Effector memory CD8-positive, alpha-beta T cell (primary cell): ENCODE results near the gene TMPRSS2.
A peak's percentile ranks its signal among the peaks of the same experiment; 100 is the strongest.
"Not testable (repeated sequence)": the region's sequence is repeated elsewhere in the genome, so short reads cannot be mapped to it uniquely, and the experiment has no call there.

Experiments
- ATAC-seq: fragments of 150-1000 bp; cut with Tn5 transposase; replicated peaks from 2 replicates; pipeline ENCODE4 v1.10.0; 2021; ENCODE audit warnings: mild to moderate bottlenecking, moderate library complexity
- DNase-seq, 3 experiments: peaks; one replicate each; pipeline ENCODE4 v3.0.0; 2021
- H3K27ac Mint-ChIP-seq, 2 donors: one replicate each; pipeline ENCODE4 v1.8.0; 2022; ENCODE audit warnings: mild to moderate bottlenecking in 2 of 2, mixed read lengths in 2 of 2, moderate library complexity in 2 of 2
- H3K27me3 Mint-ChIP-seq, 2 donors: one replicate each; pipeline ENCODE4 v1.8.0; 2022; ENCODE audit warnings: mixed read lengths in 2 of 2
- H3K36me3 Mint-ChIP-seq: one replicate; pipeline ENCODE4 v1.8.0; 2022; ENCODE audit warnings: mild to moderate bottlenecking, moderate library complexity, mixed read lengths; ENCODE audit not compliant: insufficient read depth
- H3K4me1 Mint-ChIP-seq, 2 donors: one replicate each; pipeline ENCODE4 v1.8.0; 2022; ENCODE audit warnings: low read depth in 2 of 2, mixed read lengths in 2 of 2
- H3K4me3 Mint-ChIP-seq, 2 donors: one replicate each; pipeline ENCODE4 v1.8.0; 2022; ENCODE audit warnings: mild to moderate bottlenecking in 2 of 2, mixed read lengths in 2 of 2, moderate library complexity in 2 of 2
- H3K9me3 Mint-ChIP-seq, 2 donors: one replicate each; pipeline ENCODE4 v1.8.0; 2022; ENCODE audit warnings: mixed read lengths in 2 of 2

TMPRSS2 gene

GRCh38 chr21:41418393-41418792 lies 89.6 kb downstream of the TMPRSS2 start:
- Mint-ChIP-seq H3K9me3 (no peaks in the 10 kb centered on the region), H3K4me3 (no peak overlapping the region), H3K27ac (peak overlapping the region in 1 of 2 donors; percentile 71), H3K4me1 (peaks cover 8 to 9% of the 10 kb centered on the region in 2 donors), H3K27me3 (no peaks in the 10 kb centered on the region), H3K36me3 (no peaks in the 10 kb centered on the region)
- ATAC-seq (no peak), DNase-seq (no peak)

- H3K27ac Mint-ChIP-seq, result peak overlapping the region in 1 of 2 donors; percentile 71
- H3K4me1 Mint-ChIP-seq, ATAC-seq, H3K9me3 Mint-ChIP-seq, H3K27me3 Mint-ChIP-seq, DNase-seq, H3K4me3 Mint-ChIP-seq, H3K36me3 Mint-ChIP-seq: not testable (repeated sequence)
Observed at GRCh38 chr21:41417505-41417904, 90.5 kb downstream of the TMPRSS2 start.
